GM18526 (cell line): ENCODE measurements around the gene QSOX2.

ENCODE experiments used
- POLR2A ChIP-seq: IDR thresholded peaks from 3 replicates; pipeline ENCODE4 v1.6.1; 2011; ENCODE audit not compliant: insufficient read length; ENCODE audit errors: extremely low read depth

QSOX2 gene

DNA sequence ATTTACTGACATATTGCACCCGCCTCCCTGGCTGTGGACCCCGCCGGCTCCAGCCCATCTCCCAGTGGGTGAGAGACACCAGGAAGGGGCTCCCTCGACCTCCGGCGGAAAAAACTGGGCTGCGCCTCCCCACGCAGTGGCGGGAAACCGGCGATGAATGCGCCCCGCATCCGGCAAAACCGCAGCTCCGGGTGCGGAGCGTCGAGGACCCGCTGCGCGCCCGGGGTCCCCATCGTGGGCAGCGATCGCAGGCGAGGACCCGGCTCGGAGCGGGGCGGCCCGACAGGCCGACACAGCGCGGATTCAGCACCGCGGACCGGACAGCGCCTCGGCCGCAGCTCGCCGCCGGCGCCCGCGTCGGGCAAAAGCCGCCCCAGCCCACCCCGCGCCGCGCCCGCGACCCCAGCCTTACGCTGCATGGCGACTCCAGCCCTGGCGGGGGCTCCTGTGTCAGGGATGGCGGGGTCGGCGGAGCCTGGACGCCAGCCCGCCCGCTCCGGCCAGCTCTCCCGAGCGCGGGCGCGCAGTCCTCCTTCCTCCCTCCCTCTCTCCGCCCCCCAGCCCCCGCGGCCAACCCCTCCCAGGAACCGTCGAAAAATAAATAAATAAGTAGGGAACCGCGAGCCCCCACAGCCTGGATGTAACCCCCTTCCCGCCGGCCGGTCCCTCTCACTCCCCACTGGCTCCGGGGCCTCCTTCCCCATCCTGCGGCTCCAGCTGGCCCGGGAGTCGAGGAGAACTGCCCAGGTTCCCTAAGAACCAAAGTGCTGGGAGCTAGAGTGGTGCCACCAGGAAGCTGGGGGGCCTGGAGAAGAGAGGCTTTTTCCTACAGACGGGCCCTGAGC is 43.8 kb downstream of the QSOX2 start:
- no peak for TF ChIP-seq POLR2A

DNA sequence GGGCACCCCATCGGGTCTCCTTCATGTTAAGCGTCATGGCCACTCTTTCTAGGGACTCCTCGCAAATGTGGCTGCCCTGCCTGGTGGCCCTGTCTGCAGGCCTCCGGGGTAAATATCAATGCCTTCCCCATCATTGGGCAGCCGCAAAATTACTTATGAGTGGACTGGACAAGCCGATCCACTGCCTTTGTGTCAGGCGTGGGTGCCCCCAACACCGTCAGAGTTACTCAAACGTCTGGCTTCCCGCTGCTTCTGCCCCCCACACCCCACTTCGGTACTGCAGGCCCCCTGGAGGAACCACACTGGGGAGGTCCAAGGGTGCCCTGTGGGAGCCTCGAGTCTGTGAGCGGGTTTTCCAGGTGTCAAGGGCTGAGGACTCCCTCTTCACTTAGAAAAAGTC is 44.4 kb downstream of the QSOX2 start:
- TF ChIP-seq POLR2A, result no peak

DNA sequence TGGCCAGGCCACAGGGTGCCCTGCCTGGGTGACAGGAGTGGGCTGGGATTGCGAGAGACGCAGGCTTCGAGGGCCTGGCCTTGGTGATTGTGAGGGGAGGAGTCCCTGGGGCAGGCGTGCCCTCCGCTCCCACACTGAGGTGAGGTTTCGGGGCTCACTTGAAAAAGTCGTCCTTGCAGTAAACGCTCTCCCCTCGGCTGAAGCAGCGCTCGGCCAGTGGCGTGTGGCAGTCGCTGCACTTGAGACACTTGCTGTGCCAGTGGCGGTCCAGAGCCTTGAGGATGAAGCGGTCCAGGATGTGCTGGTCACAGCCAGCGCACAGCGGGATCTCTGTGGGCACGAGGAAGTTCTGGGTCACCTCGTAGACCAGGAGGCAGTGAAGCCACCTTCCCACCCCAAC is 45.2 kb downstream of the QSOX2 start:
- TF ChIP-seq POLR2A, result no peak

DNA sequence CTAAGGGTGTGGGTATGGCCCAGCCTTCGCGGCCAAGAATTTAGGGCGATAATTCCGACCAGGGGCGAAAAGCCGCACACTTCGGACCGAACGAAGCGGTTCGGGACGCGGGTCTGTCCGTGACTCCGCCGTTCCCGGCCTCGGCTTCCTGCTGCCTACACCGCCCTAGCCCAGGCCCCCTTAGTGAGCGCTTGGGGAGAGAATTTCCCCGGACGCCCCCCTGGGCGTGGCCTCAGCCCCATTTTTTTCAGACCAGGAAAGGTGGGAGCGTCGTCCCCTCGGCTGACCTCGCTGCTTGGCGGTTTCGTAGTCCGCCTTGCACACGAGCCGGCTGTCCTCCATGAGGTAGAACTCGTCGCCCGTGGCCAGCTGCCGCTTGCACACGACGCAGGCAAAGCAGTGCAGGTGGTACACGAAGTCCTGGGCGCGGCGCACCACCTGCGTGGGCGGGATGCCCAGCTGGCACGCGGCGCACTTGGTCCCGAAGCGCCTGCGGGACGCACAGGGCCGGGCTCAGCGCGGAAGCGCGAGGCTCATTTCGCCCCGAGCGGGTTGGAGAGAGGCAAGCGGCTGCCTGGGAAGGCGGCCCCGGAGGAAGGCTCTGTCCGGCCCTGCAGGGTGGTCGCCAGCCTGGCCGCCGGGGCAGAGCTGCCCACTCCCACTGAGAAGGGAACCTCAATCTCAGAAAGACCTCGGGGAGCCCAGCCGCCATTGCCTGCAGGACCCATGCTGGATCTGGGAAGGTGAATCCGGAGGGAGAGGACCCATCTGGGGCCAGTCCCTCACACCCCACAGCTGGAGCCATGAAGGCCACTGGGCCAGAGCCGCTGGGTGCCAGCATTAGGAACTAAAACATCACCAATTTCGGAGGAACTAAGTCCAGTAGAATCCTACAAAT is 46.0 kb downstream of the QSOX2 start:
- no peak for TF ChIP-seq POLR2A

DNA sequence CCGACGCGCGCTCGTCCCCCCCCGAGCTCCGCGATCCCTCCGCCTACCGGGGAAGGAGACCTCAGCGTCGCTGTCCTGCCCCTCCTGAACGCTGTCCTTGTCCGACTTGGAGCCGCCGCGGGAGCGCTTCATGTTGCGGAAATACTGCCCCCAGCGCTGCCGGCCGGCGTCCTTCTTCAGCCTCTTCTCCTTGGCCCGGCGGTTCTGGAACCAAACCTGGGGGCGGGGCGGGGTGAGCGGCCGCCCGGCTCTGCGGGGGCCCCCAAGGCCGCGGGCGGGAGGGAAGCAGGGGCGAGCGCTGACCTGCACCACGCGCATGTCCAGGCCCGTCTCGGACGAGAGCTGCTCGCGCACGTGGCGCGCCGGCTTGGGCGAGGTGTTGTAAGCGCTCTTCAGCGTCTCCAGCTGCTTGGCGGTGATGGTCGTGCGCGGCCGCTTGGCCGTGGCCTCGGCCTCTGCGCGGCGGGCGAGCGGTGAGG is 47.0 kb downstream of the QSOX2 start:
- no peak for TF ChIP-seq POLR2A

DNA sequence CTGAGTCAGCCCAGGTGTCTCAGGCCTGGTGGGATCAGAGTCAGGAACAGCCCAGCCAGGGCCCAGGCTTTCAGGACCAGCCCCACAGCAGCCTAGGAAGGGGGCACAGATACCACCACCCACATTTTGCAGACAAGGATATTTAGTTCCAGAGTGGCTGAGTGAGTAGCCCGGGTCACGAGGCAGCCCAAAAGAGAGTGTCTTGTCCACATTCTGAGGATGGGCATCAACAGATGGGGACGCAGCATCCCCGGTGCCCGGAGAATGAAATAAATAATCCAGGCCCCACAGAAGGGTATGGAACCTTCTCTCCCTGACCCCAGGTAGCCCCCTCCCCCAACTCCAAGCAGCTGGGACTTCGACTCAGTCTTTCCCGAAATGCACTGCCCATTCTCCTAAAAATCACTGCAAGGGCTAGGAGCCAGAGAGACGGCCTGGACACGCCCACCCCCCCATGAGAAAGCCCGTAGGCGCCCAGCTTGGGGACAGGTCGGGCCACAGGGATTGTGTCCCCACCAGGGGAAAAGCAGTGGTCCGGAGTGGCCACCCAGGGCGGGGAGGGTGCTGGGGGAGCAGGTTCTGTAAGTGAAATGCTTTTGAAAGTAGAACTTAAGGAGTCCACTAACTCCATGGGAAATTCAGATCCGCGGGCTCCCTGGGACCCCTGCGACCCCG is 47.5 kb downstream of the QSOX2 start:
- no peak for TF ChIP-seq POLR2A

DNA sequence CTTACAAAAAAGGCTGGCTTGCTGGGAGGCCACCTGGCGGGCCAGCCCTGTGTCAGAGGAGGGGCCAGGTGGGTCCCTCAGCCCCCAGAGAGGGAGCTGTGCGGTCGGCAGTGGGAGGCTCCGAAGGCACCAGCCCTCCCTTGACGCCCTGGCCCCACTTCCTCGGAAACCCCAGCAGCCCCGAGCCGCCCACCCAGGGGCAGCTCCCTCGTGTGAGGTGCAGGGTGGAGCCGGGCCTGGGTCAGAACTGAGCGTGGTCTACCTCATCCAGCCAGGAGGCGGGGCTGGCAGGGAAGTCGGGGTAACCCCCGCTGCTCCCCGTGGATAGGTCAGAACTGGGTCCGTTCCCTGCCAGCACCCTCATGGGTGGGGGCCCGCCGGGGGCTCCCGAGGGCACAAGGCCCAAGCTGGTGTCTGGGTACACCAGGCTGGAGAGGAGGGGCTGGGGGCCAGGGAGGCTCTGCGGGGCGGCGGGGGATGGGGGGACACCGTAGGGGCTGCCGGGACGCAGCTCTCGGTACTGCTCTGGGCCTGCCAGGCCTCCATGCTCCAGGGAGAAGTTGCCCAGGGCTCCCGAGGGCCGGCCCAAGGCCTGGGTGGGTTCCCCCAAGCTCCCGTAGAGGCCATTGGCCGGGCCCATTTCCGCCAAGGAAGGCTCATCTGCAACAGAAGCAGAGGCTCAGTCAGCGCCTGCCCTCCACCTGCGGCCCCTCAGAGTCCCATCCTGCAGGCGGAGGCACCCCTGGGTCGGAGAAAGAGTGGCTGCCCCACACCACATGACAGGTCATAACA is 48.3 kb downstream of the QSOX2 start:
- no peak for TF ChIP-seq POLR2A

DNA sequence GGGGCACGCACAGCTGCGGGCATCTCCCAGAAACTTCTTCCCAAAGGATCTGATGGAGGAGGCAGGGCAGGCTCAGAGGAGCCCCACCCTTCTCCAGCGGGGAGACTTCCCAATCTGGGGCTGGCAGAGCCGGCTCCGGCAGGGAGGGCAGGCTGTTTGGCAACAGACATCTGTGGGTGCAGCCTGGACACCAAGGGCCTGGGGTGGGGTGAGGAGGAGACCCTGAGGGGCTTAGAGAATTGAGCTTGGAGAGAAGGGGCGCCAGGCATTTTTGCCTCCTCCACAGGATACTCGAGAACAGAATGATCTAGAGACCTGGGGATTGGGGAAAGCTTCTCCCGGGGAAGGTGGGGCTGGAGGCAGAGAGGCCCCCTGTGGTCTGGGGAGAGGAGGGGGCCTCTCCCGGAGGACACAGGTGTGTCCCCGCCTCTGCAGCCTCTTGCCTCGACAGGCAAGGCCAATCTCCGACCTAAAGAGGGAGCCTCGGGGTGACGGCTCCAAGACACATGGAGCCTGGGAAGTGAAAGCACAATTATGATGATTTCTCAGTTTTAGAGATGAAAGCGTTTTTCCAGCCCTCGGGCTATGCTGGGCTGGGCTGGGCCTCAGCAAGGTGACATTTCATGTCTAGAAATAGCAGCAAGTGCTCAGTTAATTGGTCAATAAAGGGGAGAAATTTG is 49.1 kb downstream of the QSOX2 start:
- TF ChIP-seq POLR2A, result no peak

DNA sequence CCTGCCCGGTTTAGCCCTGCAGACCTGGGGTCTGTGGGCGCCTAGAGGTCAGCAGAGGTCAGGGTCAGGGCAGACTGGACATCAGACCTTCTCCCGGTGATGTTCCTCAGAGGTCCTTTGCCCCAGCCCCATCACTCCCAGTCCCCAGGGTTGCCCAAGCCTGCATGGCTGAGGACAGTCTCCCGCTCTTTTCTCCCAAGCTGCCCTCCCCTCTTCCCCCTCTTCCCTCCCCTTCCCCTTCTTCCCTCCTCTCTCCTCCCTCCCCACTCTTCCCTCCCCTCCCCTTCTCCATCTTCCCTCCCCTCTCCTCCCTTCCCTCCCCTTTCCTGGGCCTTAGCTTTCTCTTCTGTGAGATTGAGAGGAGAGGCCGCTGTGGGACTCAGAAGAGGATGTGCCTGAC is 51.1 kb downstream of the QSOX2 start:
- TF ChIP-seq POLR2A, result no peak

DNA sequence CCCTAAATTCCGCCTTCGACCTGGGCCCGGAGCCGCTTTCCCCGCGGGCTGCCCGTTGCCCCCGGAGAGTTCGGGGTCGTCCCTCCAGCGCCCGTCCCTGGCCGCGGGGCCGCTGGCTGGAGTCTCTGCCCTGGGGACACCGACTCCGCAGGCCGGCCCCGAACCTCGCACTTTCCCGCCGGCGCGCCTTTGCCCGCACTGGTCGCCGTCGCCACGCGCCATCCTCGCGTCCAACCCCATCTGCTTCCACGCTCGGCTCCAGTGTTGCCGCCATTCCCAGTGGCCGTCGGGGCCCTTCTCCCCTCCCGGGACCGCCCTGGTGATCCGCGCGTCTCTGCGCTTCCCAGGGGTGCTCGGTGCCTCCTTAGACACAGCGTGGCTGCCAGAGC is 51.7 kb downstream of the QSOX2 start:
- no peak for TF ChIP-seq POLR2A

DNA sequence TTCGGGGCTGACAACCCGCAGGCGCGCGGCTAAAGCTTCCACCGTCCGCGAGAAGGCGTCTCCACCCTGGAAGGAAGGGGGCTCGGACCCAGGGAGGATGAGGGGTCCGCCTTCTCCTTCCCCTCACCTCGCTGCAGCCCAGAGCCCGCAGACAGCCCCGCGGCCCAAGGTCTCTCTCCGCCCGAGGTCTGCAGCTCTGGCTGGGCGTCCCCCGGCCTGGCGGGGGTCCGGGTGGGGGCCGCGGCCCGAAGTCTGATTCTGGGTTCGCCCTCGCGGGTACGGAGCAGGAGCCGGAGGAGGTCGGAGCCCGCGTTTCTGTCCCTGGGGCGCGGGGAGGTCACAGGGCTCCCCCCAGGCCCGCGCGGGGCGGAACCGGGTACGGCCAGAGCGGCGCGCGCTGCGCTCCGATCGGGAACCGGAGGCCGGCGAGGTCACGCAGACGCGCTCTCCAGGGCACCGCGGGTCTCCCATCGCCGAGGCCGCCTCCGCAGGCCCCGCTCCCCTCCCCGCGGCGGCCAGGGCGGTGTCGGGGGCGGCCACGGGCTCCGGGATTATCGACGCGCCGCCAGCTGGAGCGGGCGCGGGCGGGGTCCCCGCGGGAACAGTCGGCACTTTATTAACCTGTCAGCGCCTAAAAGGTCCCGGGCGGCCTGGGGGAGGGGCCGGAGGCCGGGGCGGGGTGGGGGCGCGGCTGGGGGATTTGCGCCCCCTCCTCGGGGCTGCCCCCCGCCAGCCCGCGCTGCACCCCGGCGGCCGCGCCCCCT is 52.3 kb downstream of the QSOX2 start:
- no peak for TF ChIP-seq POLR2A

DNA sequence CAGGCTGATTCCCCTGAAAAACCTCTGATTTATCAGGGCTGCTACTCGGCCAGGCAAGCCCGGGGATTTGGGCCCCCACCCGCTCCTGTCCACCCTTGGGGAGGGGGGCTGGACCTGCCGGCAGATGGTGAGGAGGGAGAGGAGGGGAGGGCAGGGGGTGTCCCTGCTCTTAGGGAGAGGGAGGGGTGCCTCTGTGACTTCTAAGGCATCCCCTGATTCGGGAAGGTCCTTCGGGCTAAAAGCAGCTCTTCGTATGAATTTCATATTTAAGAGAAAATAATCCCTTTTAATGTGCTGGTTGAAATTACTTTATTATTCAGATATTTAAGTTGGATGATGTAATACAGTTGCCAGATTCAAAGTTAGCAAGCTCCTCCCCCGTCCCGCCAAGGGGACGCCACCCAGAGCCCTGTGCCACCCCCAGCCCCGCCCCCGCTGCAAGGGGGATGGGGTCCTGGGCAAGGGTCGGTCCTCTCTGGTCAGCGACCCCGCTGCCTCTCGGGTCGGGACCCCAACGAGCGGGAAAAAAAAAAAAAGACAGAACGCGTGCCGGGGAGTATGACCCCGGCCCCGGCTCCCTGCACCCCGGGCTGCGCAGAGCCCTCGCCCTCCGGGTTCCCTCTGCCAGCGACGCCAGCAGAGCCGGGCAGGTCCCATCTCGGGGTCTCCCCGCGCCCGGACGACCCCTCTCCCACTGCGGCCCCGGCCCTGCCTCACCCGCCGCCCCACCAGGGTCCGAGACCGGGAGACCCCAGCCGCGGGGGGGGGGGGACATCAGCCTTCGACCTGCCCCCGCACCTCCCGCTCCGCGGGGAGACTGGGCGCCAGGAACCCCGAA is 53.1 kb downstream of the QSOX2 start:
- no peak for TF ChIP-seq POLR2A

DNA sequence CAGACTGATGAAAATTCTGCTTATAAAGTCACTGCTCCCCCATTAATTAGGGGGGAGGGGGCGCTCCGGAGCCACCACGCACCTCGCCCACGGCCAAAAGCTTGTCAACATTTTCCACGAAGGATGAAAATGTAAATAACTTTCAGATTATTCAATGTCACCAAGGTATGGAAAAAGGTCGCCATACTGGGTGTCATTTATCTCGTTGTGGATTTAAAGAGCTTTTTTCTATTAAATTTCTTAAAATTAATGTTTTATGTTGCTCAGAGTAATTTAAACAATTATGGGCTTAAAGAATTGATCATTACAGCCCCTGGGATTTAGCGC is 53.7 kb downstream of the QSOX2 start:
- no peak for TF ChIP-seq POLR2A
